ENCODE measurements around the gene RIN1.

DNA sequence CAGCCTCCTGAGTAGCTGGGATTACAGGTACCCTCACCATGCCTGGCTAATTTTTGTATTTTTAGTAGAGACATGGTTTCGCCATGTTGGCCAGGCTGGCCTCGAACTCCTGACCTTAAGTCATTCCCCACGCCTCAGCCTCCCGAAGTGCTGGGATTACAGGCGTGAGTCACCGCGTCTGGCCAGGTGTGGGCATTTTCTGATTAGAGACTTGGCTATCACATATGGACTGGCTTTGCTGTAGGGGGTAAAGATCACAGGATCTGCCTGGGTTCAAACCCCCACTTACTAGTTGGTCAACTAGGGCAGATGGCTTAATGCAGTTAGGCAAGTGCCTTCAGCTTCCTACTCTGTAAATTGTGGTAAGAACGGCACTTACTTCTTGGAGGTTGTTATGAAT is 25.9 kb downstream of the RIN1 start:
- TF ChIP-seq, protein P1, sequence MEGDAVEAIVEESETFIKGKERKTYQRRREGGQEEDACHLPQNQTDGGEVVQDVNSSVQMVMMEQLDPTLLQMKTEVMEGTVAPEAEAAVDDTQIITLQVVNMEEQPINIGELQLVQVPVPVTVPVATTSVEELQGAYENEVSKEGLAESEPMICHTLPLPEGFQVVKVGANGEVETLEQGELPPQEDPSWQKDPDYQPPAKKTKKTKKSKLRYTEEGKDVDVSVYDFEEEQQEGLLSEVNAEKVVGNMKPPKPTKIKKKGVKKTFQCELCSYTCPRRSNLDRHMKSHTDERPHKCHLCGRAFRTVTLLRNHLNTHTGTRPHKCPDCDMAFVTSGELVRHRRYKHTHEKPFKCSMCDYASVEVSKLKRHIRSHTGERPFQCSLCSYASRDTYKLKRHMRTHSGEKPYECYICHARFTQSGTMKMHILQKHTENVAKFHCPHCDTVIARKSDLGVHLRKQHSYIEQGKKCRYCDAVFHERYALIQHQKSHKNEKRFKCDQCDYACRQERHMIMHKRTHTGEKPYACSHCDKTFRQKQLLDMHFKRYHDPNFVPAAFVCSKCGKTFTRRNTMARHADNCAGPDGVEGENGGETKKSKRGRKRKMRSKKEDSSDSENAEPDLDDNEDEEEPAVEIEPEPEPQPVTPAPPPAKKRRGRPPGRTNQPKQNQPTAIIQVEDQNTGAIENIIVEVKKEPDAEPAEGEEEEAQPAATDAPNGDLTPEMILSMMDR (optimal IDR thresholded peaks at IDR 0.05 in 1 of 3, IDR thresholded peaks at IDR 0.05 in 1 of 3, conservative IDR thresholded peaks at IDR 0.05 in 1 of 3; ENCODE audit: extremely low read depth in 1 of 3, insufficient read depth in 2 of 3, low read length in 3 of 3) = no peak
- TF ChIP-seq EZH2 (IDR thresholded peaks at IDR 0.05; ENCODE audit: low read length) = no peak

Data from keratinocyte (primary cell).